Inflammatory macrophage treated with lipopolysaccharide for 4 hours (primary cell): ENCODE data around the gene S100A14.
A peak's percentile ranks its signal among the peaks of the same experiment; 100 is the strongest.

Experiments
- DNase-seq: peaks from one replicate; pipeline ENCODE4 v3.0.0-alpha.2; 2020

The S100A14 gene

DNA sequence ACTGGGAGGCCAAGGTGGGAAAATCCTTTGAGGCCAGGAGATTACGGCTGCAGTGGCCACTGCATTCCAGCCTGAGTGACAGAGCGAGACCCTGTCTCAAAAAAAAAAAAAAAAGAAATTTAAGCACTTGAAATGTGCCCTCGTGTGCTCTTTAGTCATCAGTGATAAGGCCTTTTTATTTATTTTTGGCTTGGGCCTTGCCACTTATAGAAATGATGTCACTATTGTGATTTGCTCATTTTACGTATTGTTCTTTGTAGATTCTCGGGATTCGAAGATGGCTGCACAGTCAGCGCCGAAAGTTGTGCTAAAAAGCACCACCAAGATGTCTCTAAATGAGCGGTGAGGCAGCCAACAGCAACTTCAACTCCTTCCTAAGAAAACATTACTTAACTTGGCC, 20.2 kb upstream of the S100A14 start:
- DNase-seq, result no peak

DNA sequence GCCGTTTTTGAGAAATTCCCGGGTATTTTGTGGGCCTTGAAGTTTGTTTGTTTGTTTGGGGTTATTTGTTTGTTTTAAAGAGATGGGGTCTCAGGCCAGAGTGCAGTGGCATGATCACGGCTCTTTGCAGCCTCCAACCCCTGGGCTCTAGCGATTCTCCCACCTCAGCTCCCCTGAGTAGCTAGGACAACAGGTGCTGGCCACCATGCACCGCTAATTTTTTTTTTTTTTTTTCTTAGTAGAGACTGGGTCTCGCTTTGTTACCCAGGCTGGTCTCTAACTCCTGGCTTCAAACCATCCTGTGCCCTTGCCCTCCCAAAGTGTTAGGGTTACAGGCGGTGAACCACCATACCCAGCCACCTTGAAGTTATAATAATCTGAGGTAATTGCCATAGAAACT, 19.7 kb upstream of the S100A14 start:
- DNase-seq, result no peak

DNA sequence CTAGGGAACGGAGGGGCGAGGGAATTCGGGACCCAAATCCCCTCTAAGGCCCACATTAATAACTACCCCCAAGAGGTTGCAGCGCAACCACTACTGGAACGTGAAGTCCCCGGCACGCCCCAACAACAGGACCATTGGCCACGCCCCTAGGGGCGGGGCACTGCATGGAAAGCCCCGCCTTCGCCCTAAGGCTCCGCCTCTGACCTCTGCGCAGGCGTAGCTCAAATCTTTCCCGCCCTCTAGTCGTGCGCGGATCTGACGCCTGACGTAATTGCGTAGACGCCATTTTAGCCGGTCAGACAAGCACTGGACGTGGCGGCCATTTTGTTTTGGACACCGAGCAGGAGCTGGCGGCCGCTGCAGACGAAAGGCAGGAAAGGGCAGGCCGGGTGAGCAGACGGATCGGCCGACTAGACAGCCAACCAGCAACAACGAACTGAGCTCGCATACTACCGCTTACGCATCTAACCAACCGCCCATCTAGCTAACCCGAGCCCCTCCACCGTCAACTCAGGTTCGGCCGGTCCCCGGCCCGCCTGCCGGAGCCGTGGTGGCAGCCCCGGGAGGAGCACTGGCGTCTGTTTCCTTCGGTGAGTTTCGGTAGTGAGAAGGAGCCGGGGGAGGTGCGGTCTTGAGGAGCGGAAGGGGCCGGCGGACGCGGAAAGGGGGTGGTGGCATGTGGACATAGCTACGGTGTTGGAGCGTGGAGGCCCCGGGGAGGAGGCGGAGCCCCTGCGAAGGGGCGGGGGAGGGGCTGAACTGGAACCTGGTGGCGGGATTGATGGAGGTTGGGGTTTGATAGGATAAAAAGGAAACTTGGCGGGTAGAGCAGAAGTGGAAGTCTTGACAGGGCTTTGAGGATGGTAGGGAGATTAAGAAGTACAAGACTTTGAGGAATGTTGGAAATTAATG, 17.9 kb upstream of the S100A14 start, which contains the start of gene CHTOP:
Gene CHTOP (plus strand): TSS at position 313 of the 912 bp plus-strand sequence. CDS start 2,523 bp downstream, outside the sequence.
- DNase-seq, result peak; percentile 99

DNA sequence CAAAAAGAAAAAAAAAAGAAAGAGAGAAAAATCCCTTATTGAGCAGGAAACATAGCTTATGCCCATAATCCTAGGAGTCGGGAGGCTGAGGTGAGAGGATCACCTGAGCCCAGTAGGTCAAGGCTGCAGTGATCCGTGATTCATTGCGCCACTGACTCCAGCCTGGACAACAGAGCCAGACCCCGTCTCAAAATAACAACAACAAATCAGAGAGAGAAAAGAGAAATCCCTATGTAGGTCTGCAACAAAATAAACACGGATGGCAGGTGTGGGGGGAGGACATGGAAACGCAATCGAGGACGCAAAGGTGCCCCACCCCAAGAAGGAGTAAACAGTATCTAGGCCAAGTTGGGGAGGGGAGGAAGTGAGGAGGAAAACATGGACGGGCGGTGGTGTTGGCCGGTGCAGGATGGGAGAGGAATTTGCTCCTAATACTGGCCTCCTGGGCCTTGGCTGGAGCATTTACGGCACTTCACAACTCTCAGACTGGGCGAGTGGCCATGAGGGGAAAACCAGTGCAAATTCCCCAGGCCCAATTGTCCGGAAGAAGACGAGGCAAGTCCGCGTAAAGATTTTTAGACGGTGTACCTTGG, 17.1 kb upstream of the S100A14 start:
- no peak for DNase-seq

DNA sequence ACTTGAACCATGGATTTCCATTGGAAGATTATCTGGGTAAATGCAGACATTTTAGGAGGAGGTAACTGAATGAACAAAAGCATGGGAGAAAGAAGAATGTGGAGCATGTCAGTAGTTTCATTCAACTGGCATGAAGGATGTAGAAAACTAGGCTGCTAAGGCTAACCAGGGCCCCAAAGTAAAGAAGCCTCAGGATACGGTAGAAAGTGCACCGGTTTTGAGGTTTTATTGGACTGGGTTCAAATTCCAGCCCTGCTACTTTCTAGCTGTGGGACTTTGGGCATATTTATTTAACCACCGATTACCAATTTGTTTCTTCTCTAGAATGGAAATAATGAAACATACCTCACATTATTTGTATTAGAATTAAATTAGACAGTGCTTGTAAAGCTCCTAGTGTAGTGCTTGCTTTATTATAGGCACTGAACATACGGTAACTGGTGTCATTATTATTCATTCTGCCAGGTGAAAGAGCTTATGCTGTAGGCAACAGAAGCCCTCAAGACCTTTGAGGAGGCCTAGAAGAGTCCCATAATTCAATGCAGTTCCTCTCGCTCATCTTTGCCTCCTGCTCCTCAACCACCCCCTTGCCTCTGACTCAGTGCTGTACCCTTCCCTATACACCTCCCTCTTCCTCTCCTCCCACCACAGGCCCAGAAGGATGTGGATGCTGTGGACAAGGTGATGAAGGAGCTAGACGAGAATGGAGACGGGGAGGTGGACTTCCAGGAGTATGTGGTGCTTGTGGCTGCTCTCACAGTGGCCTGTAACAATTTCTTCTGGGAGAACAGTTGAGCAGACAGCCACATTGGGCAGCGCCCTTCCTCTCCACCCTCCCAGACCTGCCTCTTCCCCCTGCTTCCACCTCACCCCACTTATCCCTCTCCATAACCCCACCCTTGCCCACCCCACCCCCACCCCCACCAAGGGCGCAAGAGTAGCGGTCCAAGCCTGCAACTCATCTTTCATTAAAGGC, 15.2 kb upstream of the S100A14 start:
- no peak for DNase-seq

DNA sequence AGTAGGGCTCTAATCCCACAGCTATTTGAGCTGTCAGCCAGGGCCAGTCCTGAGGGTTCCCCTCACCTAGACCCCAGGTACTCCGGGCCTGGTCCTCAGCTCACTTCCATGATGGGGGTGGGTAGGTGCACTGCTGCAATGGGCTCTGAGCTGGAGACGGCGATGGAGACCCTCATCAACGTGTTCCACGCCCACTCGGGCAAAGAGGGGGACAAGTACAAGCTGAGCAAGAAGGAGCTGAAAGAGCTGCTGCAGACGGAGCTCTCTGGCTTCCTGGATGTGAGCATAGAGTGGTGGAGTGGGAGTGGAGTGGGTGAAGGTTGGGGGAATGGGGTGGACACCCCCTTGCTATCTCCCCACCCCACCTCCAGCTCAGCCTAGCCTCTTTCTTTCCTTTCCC, 14.3 kb upstream of the S100A14 start:
- no peak for DNase-seq

DNA sequence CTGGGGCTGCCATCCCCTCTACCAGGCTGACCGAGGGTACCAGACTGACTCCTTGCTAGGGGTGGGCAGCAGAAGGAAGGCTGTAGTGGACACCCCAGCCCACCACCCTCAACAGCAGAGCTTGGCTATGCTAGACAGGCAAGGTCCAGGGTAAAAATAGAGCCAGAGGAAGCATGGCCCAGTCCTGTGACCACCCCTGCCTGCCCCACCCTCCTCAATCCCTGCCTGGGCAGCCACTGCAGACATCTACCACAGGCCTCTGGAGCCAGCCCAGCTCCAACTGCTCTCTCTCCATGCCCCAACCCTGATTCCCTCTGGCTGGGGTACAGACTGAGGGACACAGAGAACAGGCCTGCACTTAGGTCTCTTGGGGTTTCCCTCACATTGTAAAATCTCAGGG, 13.8 kb upstream of the S100A14 start:
- DNase-seq, result no peak

DNA sequence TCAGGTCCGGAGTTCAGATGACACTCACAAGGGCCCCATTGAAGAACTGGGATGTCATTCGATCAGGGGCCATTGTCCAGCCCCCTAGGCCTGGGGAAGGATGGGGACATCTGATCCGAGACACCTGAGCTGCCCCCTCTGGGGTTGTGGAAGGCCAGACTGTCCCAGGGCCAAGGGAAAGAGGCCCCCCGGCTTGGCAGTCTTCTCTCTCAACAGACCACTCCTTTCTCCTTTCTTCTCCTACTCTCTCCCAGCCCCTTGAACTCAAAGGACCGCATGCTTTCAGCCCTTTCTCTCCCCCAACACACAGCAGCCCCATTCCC, 13.2 kb upstream of the S100A14 start:
- no peak for DNase-seq

DNA sequence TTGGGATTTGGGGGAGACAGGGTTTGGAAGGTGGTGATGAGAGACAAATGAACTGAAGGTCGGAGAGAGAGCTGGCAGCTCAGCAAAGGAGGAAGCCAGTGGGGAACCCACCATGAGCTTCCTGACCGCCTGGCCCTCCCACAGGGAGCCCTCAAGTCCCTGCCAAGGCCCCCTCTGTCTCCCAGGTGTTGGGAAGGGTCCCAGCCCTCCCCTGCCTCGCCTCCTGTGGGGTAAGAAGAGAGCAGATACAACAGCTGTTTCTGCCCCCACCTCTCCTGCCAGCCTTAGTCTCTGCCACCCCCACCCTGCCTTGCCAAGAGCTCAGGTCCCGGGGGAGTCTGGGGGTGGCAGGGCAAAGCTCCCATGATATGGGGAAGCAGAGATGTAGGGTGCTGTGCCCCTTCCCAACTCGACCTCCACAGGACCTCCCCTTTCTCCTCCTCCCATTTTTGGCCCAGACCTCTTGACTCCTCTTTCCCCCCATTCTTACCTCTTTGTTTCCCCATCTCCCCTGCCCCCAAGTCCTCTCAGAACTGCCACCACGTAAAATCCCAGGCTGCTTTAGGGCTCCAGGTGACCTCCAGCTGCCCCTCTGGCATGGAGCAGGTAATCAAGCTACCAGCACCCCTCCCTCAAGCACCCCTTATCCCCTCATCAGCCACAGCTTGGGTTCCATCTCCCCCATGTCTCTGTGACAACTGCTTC, 12.7 kb upstream of the S100A14 start:
- DNase-seq, result no peak

DNA sequence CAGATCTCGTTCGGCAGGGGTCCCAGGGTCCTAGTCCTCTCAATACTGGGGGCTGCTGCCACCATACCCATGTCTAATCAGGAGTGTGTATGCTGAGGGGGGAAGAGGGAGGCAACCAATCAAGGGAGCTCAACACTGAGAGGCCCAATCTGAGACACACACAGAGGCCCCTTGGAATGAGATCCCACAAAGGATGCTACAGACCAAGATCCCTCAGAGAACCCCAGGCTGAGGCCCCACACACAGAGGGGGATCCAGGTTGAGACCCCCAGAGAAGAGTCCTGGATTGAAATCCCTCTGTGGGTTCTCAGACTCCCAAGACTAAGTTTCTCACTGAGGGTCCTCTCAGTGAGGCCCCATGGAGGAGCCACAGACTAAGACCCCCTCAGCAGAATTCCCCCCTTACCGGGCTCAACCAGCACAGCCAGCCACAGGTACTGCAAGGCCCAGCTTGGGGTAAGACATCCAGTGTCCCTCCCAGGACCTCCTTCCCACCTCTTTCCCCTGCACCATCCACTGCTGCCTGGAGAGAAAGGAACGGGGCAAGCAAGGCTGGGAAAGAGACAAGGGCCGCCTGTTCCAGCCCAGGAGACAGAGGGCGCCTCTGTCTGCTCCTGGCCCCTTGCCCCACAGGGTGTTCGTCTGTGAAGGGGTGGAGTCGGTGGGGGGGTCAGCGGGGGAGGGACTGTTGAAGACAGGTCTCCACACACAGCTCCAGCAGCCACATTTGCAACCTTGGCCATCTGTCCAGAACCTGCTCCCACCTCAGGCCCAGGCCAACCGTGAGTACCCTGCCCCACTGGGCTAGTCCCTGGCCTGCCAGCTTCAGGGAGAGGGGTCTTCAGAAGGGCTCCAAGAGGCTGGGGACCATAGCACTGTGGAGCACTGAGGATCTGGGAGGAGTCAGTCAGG, 11.8 kb upstream of the S100A14 start, which contains the start of gene S100A1:
Gene S100A1 (plus strand): TSS at position 720 of the 912 bp plus-strand sequence. CDS start 2,088 bp downstream, outside the sequence.
- no peak for DNase-seq

DNA sequence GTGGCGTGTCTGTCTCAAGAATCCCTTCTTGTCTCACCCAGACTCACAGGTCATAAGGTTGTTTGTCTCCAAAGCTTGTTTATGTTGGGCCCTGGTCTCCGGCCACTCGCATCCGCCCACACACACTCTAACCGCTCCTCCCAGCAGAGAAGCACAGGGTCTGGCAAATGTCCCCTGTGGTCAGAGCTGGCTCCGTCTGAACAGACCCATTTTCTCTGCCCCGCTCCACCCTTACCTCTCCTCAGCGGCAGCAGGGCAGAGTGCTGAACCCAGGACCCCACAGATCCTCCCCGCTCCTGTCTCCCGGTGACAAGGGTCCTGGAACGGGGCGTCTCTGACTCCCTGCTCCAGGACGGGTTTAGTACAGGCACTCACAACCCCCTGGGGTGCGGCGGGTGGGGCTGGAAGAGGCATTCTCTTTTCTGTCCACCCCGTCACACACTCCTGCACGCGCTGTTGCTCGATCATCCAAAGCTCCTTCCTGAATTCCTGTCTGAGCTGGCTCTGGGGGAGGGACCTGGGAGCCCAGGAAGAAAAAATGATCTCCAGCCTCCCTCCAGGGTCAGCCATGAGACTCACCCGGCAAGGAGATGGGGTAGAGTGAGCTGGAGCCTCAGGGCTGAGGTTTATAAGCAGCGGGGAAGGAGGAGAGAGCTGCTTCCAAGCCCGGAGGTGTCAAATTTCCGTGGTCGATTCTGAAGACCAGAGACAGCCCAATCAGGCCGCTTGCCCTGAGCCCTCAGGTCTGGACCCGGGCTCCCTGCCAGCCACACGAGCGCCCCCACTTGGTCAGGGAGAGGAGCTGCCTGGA, 11.0 kb upstream of the S100A14 start, which contains the start of gene S100A13:
Gene S100A13 (minus strand): TSS at position 602 of the 811 bp plus-strand sequence. CDS start 1,033 bp downstream, outside the sequence.
- peak; percentile 21 for DNase-seq

DNA sequence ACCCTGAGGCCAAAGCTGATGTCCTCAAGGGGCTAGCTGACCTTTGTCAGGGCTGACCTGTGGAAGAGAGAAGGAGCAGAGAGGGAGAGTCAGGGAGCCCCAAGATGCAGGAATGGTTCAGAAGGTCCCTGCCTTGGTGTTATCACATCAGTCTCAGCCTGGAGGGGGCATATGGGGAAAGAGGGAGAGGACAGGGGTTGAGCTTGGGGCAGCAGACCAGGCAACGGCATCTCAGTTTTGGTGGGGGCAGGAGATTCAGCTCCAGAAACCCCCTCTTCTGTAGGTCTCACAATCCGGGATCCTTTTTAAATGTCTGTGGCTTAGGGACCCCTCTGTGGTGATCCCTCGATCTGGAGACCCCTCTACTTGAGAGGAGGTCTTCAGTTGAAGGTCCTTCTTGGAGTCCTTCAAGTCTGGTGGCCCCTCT, 10.4 kb upstream of the S100A14 start:
- DNase-seq, result no peak

DNA sequence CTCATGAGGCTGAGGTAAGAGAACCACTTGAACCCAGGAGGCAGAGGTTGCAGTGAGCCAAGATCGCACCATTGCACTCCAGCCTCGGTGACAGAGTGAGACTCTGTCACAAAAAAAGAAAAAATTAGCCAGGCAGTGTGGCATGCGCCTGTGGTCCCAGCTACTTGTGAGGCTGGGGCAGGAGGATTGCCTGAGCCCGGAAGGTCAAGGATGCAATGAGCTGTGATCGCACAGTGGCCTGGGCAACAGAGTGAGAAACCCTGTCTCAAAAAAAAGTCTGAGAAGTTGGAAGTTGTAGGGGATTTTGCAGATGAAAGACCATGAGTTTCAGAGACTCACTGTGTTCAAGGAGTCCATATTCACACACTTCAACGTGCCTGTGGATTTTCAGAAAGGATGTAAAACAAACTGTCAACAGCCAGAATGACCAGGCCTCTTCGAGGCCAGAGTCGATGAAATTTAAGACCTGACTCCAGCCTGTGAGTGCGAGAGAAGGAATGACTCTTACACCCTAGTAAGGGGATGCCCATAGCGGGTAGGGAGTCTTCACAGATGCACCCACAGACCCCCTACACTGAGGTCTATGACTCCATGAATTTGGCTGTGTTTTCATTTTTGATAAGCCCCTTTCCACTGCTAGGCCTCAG, 9.0 kb upstream of the S100A14 start:
- no peak for DNase-seq

DNA sequence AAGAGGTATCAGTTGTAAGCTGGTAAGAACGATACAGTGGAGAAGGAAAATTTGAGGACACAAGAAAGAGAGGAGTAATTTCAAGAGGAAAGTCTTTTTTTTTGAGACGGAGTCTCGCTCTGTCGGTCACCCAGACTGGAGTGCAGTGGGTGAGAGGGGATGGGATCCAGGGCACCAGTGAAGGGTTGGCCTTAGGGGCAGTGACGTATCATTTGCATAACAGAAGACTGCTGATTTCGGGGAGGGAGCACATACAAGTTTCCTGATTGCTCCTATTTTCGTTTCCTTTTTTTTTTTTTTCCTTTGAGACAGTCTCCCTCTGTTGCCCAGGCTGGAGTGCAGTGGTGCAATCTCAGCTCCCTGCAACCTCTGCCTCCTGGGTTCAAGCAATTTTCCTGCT, 7.0 kb upstream of the S100A14 start:
- peak; percentile 89 for DNase-seq

DNA sequence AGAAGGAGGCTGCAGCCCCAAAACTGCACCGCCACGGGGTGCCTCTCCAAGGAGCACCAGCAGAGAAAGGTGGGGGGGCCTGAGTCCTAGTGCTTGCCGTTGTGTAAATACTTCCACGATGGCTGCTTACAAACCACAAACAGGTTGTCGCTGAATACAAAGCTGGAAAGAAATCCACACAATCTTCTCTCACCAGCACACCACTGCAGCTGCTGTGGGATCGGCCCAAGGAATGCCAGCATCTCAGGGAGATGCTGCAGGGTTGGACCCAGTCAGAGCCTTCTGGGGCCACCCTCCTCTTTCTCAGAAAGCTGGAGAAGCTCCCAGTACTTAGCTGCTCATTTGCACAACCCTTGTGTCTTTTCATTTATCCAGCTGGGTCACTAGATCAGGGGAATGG, 3.0 kb upstream of the S100A14 start:
- DNase-seq, result no peak

DNA sequence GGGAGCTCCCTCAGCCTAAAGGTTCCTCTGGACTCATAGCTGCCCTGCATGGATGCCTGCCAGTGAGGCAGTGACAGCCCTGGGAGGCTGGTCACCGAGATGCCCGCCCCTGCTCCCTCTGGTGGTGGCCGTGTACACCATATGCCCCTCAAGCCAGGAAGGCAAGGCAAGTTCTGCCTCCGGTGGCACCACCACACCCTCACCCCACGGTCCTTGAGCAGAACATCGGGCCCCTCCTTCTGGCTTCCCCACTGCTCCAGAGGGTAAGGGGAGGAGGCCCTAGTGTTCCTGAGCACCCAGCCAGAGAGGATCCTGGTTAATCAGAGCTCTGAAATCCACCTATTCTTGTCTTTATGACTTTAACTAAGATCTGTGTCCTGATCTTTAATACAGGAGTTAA, 1.5 kb upstream of the S100A14 start:
- DNase-seq, result peak; percentile 77

DNA sequence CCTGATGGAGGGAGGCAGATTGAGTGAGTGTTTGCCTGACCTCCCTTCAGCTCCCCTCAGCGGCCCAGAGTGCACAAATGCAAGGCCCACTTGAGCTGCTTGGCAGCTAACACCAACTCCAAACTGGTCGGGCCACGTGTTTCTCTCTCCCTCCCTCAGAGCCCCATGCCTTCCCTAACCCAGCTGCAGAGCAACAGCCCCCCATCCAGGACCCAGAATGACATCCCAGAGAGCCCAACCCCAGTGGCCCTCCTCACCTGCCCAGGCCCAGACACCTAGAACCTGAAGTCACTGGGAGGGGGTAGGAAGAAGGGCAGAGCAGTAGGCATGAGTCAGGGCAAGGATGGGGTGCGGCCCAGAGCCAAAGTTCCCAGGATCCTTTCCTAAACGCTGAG, 789 bp upstream of the S100A14 start:
- no peak for DNase-seq

DNA sequence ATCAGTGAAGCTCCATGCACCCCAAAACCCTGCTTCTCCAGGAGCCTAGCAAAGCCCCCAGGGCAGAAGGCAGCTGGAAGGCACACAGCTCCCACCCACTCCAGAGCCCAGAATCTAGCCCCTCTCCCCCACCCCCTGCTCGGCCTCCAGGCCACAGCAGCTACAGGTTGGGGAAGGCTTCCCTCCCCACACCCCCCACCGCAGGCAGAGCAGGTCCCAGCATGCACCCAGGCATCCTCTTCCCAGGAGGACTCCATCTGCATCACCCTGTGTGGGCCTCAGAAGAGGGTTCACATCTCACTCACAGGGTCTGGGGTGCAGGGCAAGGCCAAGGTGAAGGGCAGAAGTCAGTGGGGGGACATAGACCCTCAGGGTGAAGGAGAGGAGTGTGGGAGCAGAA, 719 bp downstream of the S100A14 start:
- DNase-seq, result no peak

DNA sequence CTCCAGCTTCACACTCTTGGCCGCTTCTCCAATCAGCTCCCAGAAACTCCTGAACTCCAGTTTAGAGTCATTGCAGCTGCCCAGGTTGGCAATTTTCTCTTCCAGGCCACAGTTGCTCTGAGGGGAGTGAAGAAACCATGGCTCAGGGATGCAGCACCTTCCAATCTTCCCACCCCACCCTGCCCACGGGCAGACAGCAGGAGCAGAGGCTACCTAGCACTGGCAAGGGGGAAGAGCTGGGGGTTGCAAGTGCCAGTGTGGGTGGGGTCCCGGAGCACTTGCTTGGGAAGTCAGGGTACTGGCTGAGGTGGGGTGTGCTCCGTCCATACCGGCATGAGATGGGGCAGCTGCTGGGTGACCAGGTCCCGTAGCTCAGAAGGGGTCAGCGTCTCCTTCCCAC, 1.2 kb downstream of the S100A14 start:
- DNase-seq, result no peak
